HL-60 (cell line): ENCODE data around the gene CFAP68.

ENCODE experiments used
- POLR2AphosphoS5 ChIP-seq: IDR thresholded peaks from 2 replicates; pipeline ENCODE4 v1.6.1; 2012; ENCODE audit warnings: low read depth
- TF ChIP-seq, protein P1 (sequence below): IDR thresholded peaks from one replicate; pipeline ENCODE4 v1.5.1; 2011; ENCODE audit warnings: low read length, control low read depth, inconsistent platforms; ENCODE audit not compliant: insufficient read depth

DNA sequence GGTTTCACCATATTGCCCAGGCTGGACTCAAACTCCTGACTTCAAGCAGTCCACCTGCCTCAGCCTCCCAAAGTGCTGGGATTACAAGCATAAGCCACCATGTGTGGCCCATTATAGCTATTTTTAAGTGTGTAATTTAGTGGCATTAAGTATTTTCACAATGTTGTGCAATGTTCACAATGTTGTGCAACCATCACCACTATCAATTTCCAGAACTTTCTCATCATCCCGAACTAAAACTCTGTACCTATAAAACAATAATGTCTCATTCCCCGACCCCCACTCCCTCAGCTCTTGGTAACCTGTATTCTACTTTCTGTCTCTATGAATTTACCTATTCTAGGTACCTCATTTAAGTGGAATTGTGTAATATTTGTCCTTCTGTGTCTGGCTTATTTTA is 7.5 kb downstream of the CFAP68 start:
- no peak for TF ChIP-seq POLR2AphosphoS5
- TF ChIP-seq, protein P1, sequence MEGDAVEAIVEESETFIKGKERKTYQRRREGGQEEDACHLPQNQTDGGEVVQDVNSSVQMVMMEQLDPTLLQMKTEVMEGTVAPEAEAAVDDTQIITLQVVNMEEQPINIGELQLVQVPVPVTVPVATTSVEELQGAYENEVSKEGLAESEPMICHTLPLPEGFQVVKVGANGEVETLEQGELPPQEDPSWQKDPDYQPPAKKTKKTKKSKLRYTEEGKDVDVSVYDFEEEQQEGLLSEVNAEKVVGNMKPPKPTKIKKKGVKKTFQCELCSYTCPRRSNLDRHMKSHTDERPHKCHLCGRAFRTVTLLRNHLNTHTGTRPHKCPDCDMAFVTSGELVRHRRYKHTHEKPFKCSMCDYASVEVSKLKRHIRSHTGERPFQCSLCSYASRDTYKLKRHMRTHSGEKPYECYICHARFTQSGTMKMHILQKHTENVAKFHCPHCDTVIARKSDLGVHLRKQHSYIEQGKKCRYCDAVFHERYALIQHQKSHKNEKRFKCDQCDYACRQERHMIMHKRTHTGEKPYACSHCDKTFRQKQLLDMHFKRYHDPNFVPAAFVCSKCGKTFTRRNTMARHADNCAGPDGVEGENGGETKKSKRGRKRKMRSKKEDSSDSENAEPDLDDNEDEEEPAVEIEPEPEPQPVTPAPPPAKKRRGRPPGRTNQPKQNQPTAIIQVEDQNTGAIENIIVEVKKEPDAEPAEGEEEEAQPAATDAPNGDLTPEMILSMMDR: no peak
